Activated CD8-positive, alpha-beta memory T cell treated with anti-CD3 and anti-CD28 coated beads, Interleukin-2, amount 50 U/mL, for 48 hours (primary cell): ENCODE data around the gene DBX1.

Source experiments
- DNase-seq: peaks from one replicate; pipeline ENCODE4 v3.0.0-alpha.2; 2020

Gene DBX1

DNA sequence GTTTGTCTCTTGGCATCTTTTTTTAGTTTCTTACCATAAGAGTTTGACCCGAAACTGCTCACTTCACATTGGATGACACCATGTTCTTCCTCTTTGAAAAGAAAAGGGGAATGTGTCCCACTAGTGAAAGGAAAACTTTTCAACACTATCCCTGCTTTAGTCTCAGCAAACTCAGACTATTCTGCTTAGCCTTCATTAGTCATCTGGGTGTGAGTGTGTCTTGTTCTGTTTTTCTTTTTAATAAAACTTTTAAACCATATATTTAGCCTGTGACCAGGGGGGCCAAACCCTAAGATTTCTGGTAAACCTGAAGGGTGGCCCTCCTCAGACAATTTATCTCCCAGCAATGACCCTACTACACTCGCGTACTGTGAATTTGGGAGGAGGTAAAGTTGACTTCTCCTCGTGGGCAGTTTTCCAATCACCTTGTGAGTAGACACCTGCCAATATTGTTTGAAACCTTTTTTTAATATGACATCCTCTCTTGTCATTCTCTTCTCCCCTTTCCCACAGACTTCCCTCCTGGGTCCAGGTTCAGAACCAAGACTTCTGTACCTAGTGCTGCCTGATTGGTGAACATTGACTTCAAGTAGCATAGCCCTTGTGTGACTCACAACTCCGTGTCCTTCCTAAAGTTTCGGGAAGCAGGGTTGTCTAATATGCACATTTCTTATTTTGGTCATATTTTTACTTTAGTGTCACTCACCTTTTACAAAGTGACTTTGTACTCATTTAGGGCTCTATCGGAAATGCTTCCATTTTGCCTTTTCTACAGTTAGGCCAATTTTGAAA, 39.9 kb downstream of the DBX1 start:
- no peak for DNase-seq

DNA sequence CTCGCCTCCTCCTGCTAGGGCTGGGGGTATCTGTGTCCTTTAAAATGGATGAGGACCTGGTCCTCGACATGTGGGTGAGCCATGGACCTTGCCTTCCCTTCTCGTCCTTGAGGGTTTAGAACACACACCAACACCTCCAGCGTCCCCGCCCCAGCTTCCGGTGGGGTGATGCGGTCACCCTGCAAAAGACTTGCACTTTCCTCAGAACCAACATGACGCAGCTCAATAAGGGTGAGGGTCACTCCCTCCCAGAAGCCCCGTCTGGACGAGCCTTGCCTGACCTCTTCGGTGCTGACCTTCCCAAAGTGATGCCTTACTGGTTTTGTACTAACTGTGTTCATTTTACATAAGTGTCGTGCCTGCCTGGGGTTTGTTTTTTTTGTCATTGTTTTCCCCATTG, 41.0 kb downstream of the DBX1 start:
- no peak for DNase-seq

DNA sequence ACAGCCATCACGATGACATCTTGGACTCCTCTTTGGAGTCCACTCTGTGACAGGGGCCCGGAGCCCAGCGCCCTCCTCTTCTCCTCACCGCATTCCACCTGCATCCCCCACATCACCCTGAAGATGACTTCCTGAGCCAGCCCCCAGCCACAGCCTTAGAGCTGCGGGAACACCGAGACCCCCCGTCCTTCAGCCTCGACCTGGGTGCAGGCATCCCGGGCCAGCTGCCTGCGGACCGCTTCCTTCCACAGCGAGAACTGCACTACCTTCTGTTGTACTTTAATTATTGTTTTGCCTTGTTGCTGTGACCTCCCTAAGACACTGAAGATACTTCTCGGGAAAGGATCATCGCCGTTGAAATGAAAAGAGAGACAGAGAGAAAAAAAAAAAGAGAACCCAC, 42.1 kb downstream of the DBX1 start:
- DNase-seq, result no peak

DNA sequence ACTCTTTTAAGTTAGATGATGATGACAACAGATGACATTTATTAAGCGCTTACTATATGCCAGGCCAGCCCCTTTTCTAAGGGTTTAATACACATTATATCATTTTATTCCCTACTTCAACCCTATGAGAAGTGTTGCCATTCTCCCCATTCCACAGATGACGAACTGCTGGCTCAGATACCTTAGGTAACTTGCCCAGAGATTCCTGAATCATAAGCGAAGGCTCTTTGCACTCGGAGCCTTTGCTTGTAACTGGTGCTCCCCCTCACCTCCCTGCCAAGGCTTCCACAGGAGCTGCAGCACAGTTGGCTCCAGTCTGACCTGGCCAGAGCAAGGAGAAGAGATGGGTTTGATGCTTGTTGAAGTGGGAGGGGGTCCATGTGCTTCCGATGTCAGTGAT, 43.0 kb downstream of the DBX1 start:
- no peak for DNase-seq

DNA sequence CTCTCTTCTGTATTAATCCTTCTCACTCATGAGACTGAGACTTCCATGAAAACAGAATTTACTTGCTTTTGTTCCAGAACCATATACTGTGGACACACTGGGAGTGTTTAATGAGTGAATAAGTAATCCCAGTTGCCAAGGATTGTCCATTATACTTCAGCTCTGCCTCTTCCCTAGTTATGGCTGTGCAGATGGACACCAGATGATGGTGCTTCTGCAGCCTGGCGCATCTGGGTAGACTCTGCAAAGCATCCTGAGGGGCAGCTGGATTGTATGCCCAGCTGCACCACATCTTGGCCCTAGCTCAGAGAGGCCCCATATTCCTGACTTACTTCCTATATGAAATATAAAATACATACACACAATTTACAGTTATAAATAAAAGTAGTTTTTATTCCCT, 43.5 kb downstream of the DBX1 start:
- no peak for DNase-seq

DNA sequence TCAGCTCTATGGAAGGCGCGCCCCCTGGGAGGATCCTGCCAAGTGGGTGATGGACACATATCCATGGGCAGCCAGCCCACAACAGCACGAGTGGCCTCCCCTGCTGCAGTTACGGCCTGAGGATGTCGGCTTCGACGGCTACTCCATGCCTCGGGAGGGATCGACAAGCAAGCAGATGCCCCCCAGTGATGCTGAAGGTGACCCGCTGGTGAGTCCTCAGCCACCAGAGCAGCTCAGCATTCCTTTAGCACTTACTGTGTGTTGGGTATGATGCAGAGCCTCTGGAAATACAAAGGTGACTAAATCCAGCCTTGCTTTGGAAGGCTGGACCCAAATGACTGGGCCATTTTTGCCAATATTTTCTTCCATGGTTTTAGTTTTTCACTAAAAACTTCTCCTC, 45.7 kb downstream of the DBX1 start:
- no peak for DNase-seq

DNA sequence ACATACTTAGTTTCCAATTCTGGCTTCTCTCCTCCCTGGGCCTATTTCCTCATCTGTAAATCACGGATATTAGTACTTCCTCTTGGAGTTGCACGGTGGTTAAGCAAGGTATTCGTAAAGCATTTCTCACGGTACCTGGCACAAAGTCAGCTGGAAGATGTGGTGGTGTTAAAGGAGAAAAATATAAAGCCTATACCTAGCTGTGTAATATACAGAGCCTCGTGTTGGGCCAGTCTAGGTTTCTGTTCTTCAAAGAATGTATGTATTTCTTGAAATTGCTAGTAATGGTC, 47.2 kb downstream of the DBX1 start:
- DNase-seq, result no peak

DNA sequence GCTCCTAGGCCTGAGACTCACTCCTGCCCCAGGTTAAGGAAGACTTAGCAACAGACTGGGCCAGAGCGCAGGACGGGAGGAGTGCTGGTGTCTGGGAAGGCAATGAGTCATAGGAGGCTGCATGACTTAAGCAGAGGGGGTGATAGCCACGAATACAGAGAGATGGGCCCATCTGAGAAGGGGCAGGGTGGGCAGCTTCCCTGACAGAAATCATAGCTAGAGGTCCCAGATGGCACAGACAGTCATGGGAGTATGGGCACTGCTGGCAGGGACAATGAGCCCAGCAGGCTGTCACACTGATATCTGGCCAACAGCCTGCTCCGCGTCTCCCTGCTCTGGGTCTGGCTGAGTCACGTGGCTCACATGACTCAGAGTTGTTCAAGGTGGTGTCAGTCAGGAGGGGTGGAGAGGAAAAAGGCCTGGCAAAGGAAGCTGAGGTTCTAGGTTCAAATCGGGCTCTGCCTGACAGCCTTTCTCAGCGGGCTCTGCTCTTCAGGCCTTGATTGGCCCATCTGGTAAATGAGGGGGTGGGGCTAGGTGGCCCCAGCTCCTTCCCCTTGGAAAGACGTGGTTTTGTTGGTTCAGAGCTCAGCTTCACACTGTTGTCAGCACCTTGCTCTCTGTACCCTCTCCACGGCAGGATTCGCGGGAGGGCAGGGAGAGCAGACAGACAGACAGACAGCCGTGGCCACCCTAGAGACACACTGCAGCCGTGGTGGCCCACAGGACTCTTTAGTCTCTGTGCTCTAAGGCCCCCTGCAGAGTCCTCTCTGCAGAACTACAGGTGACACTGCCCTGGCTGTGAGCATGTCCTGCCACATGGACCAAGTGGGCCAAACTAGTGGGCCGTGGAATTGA, 47.8 kb downstream of the DBX1 start:
- DNase-seq, result no peak

DNA sequence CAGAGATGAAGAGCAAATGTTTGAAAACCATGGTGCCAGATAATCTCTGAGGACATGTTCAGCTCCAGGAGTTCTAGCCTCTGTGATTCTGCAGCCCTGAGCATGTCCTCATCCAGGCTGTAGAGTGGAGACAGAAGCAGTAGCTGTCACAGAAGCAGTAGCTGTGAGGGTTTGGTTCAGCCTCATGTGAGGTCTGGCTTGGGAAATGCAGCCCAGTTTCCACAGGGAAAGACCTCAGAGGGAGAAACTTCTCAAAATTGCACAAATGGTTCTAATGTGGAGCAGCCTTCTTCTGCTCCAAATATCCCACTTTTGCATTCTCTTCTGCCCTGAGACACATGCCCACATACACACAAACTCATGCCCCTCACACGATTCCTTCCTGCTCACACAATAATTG, 48.4 kb downstream of the DBX1 start:
- no peak for DNase-seq

DNA sequence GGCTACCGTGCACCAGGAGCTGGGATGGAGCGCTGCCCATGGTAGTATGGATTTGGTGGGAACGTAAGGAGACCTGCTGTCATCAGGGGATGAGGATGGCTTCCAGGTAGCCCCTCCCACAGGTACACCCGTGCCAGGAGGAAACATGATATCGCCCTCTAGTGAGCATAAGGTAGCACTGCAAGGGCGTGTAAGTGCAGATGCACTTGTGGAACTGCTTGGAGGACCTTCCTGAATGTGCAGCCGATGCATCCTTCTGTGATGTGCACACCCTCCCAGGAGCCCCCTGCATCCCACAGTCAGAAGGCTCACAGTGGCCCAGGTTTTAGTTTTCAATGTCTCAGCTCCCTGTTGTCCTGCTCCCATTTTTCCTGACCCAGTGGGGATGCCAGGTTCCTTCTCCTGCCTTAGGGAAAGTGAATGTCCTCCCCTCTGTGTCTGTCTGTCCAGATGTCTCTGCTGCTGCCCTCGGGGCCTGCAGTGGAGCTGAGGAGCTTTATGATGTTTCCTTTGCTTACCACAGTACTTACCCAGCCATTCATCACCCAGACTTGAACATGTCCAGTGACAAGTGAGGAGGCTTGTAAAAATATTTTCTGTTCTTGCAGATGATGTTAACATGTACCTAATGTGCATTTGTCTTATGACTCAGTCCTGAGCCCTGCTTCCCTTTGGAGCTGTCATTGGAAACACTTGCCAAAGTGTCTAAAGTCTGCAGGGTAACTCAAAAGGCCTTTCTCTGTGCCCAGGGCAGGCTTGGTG, 49.2 kb downstream of the DBX1 start:
- DNase-seq, result peak; percentile 61

DNA sequence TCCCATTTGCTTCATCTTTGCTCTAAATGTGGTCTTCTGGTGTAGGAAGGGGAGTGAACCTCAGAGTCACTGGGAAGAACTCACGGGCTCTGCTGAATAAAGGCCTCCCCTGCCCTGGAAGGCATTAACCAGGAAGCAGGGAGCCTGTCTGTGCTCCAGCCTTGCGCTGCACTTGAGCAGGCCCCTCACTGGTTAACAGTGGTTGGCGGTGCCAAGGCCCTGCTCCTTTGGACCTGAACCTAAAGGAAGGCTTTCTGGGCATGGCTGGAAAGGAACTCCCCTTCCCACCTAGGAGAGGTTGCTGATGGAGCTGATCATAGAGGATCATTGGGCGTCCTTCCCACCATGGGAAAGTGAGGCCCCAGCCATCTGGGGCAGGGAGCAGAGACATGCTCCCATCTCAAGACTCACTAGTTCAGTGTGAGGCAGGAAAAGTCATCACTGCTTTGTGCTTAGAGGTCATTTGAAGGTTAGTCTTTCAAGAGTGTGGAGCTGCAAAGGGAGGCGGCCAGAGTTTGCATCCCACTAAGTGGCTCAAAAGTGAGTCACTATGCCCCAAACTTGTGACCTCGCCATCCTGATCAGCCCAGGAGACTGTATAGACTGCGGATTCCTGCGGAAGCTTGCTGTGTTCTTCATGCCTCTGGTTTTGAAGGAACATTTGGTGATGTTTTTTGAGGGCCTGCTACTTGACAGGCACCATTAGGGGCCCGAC, 50.4 kb downstream of the DBX1 start:
- DNase-seq, result no peak
